ENCODE data around the gene TEF.

DNA sequence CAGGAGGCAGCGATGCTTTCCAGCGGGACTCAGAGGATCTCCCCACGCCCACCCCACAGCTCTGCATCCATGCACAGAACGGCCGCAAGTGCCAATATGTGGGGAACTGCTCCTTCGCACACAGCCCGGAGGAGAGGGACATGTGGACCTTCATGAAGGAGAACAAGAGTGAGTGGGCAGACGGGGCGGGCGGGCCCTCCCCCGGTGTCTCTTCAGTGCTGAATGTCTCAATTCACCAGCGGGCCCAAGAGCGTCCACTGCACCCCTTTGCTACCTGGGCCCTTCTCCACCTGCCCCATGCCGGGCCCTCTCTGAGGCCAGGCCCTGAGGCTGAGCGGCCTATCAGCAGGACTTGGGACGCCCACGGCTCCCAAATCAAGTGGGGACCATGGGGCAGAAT lies 25.8 kb upstream of the TEF start:
- TF ChIP-seq, protein P1, sequence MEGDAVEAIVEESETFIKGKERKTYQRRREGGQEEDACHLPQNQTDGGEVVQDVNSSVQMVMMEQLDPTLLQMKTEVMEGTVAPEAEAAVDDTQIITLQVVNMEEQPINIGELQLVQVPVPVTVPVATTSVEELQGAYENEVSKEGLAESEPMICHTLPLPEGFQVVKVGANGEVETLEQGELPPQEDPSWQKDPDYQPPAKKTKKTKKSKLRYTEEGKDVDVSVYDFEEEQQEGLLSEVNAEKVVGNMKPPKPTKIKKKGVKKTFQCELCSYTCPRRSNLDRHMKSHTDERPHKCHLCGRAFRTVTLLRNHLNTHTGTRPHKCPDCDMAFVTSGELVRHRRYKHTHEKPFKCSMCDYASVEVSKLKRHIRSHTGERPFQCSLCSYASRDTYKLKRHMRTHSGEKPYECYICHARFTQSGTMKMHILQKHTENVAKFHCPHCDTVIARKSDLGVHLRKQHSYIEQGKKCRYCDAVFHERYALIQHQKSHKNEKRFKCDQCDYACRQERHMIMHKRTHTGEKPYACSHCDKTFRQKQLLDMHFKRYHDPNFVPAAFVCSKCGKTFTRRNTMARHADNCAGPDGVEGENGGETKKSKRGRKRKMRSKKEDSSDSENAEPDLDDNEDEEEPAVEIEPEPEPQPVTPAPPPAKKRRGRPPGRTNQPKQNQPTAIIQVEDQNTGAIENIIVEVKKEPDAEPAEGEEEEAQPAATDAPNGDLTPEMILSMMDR (conservative IDR thresholded peaks at IDR 0.05; ENCODE audit: low read depth, low read length): no peak
- no peak for TF ChIP-seq EZH2 (IDR thresholded peaks at IDR 0.05; ENCODE audit: borderline replicate concordance, low read depth, low read length, poor library complexity, severe bottlenecking)
